ENCODE data around the gene CFAP57. TPM values are rescaled to one million over a fixed set of nuclear protein-coding genes. Genes with fewer than 3 reads are reported as not detected.

The CFAP57 gene
- total RNA-seq, 1 donor from 2014 or later: 0.12 TPM

DNA sequence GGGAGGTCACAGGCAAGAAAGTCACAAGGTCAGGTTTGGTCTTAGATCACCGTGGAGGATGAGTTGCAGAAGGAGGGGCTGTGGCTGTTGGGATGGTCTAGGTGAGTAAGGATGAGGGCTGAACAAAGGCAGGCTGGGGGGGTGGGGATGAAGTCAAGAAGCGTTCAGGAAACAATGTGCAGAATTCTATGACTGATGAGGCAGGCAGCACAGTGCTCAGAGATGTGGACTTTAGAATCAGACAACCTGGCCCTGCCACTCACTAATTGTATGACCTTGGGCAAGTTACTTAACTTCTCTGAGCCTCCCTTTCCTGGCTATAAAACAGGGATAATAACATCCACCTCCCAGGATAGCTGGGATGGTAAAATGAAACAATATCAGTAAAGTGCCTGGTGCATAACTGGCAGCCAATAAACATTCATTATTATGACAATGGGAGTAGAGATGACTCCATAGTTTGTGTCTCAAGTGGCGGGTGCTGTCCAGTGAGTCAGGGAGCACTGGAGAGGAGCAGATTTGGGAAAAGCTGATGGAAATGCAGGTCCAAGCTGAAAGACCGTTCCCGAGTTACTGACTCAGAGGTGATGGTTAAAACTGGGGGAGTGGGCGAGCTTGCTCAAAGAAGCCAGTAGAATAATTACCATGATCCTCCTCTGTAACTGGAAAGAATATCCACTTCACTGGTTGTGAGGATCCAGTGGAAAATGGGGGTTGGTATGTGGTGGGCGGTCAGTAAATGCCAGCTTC, 130.8 kb downstream of the CFAP57 start:
- ATAC-seq: no peak

DNA sequence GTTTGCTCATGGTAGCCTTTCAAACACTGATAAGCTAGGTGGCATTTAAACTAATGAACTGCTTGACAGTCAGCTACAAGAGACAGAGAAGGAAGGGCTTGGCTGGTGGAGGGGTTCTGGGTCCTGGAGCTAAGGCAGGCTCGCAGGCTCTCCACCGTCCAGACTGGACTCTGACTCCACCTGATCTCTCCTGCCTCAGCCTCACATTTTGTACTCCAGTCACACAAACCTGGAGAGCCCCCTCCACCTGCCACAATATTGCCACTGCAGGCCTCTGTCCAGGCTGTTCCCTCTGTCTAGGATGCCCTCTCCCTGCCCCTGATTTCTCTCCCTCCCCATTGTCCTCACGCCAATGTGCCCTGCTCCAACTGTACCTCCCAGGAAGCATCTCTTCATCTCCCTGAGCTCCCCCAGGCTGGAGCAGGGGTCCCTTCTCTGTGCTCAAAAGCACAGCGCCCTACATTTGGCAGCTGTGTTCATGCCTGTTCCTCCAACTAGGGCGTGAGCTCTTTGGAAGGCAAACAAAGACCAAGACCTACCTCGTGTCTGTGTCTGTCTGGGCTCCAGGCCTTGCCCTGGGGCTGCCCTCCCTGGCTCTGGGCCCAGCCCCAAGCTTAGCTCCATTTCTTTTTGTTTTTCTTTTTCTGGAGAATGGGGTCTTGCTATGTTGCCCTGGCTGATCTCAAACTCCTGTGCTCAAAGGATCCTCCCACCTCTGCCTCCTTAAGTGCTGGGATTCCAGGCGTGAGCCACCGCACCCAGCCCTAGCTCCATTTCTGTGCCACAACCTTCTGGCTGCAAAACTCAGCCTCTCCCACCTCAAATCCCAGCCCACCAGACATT, 131.6 kb downstream of the CFAP57 start:
- ATAC-seq: no peak

Other genes with a start within 250 kb of the CFAP57 start
- 243 TPM for gene SLC2A1, start 213.5 kb upstream of the CFAP57 start, total RNA-seq
- gene EBNA1BP2, start within 50 bp of the CFAP57 start, total RNA-seq: 48.7 TPM
- 10.8 TPM for gene TMEM125, start 97.7 kb downstream of the CFAP57 start, total RNA-seq
- gene C1orf210, start 113.3 kb downstream of the CFAP57 start, total RNA-seq: 15.2 TPM
- gene TIE1, start 128.7 kb downstream of the CFAP57 start, total RNA-seq: 4.1 TPM
- 0.48 TPM for gene MPL, start 165.5 kb downstream of the CFAP57 start, total RNA-seq
- gene CDC20, start 186.7 kb downstream of the CFAP57 start, total RNA-seq: 76.2 TPM
- 172 TPM for gene ELOVL1, start 195.7 kb downstream of the CFAP57 start, total RNA-seq
- 46.0 TPM for gene MED8, start 217.5 kb downstream of the CFAP57 start, total RNA-seq
- 22.0 TPM for gene SZT2, start 217.6 kb downstream of the CFAP57 start, total RNA-seq

All from esophagus mucosa (tissue), 1 donor.